H9 (cell line): ENCODE results near the gene SLC7A9. TPM values are rescaled to one million over a fixed set of nuclear protein-coding genes. Genes with fewer than 3 reads are reported as not detected.

Experiments used
- DNase-seq: peaks from one replicate; pipeline ENCODE4 v3.0.0-alpha.2; 2017
- H2AFZ ChIP-seq: one replicate; pipeline ENCODE4 v1.6.1; 2013; ENCODE audit warnings: mild to moderate bottlenecking, low read length, control low read depth, moderate library complexity
- H2AK5ac ChIP-seq: 2 replicates; pipeline ENCODE4 v1.6.1; 2013; ENCODE audit warnings: low read length, control low read depth, mixed read lengths; ENCODE audit not compliant: insufficient read length
- H2BK120ac ChIP-seq: one replicate; pipeline ENCODE4 v1.6.1; 2013; ENCODE audit warnings: low read depth, mild to moderate bottlenecking, low read length, control low read depth, inconsistent platforms; ENCODE audit not compliant: poor library complexity, severe bottlenecking
- H2BK12ac ChIP-seq: 2 replicates; pipeline ENCODE4 v1.6.1; 2013; ENCODE audit warnings: low read length, control low read depth, mixed read lengths, low read depth; ENCODE audit not compliant: insufficient read length
- H2BK15ac ChIP-seq: 2 replicates; pipeline ENCODE4 v1.6.1; 2013; ENCODE audit warnings: low read depth, low read length, control low read depth
- H2BK20ac ChIP-seq: one replicate; pipeline ENCODE4 v1.6.1; 2013; ENCODE audit warnings: low read depth, mild to moderate bottlenecking, low read length, control low read depth, inconsistent platforms; ENCODE audit not compliant: poor library complexity, severe bottlenecking
- H2BK5ac ChIP-seq: 2 replicates; pipeline ENCODE4 v1.6.1; 2013; ENCODE audit warnings: low read length, control low read depth, mixed read lengths; ENCODE audit not compliant: insufficient read length
- H3K14ac ChIP-seq: 2 replicates; pipeline ENCODE4 v1.6.1; 2013; ENCODE audit warnings: low read length, control low read depth; ENCODE audit not compliant: insufficient read depth
- H3K18ac ChIP-seq: 2 replicates; pipeline ENCODE4 v1.6.1; 2013; ENCODE audit warnings: low read depth, mild to moderate bottlenecking, mixed read lengths, low read length, control low read depth; ENCODE audit not compliant: insufficient read length
- H3K23ac ChIP-seq: 2 replicates; pipeline ENCODE4 v1.6.1; 2013; ENCODE audit warnings: low read length, control low read depth, mixed read lengths, low read depth; ENCODE audit not compliant: insufficient read length
- H3K23me2 ChIP-seq: 2 replicates; pipeline ENCODE4 v1.6.1; 2013; ENCODE audit warnings: low read depth, mild to moderate bottlenecking, mixed read lengths, low read length, control low read depth; ENCODE audit not compliant: insufficient read length, poor library complexity, severe bottlenecking
- H3K27ac ChIP-seq: 2 replicates; pipeline ENCODE4 v1.5.1; 2013; ENCODE audit warnings: low read length, control low read depth, mixed read lengths, low read depth; ENCODE audit not compliant: insufficient read length
- H3K27me3 ChIP-seq: 2 replicates; pipeline ENCODE4 v1.6.1; 2013; ENCODE audit warnings: low read length, control low read depth, inconsistent platforms; ENCODE audit not compliant: insufficient read depth
- H3K4ac ChIP-seq: 2 replicates; pipeline ENCODE4 v1.6.1; 2013; ENCODE audit warnings: low read depth, mild to moderate bottlenecking, control low read depth, inconsistent platforms, low read length, moderate library complexity
- H3K4me1 ChIP-seq: 2 replicates; pipeline ENCODE4 v1.6.1; 2013; ENCODE audit warnings: low read length, control low read depth, inconsistent platforms; ENCODE audit not compliant: insufficient read depth
- H3K4me2 ChIP-seq: 2 replicates; pipeline ENCODE4 v1.6.1; 2013; ENCODE audit warnings: low read length, control low read depth, mixed read lengths; ENCODE audit not compliant: insufficient read length, insufficient read depth
- H3K56ac ChIP-seq: 2 replicates; pipeline ENCODE4 v1.6.1; 2013; ENCODE audit warnings: low read depth, mild to moderate bottlenecking, mixed read lengths, low read length, control low read depth; ENCODE audit not compliant: insufficient read length
- H3K79me1 ChIP-seq: 2 replicates; pipeline ENCODE4 v1.6.1; 2013; ENCODE audit warnings: low read depth, mild to moderate bottlenecking, moderate library complexity, low read length, control low read depth, inconsistent platforms; ENCODE audit not compliant: insufficient read depth, poor library complexity, severe bottlenecking
- H3K79me2 ChIP-seq: 2 replicates; pipeline ENCODE4 v1.6.1; 2013; ENCODE audit warnings: low read length, control low read depth, inconsistent platforms; ENCODE audit not compliant: insufficient read depth
- H3K9ac ChIP-seq: 2 replicates; pipeline ENCODE4 v1.6.1; 2013; ENCODE audit warnings: low read length, control low read depth, mixed read lengths; ENCODE audit not compliant: insufficient read length; ENCODE audit errors: extremely low read depth
- H3K9me3 ChIP-seq: one replicate; pipeline ENCODE4 v1.6.1; 2013; ENCODE audit warnings: low read depth, low read length, inconsistent platforms; ENCODE audit not compliant: control insufficient read depth
- H3T11ph ChIP-seq: one replicate; pipeline ENCODE4 v1.6.1; 2013; ENCODE audit warnings: mild to moderate bottlenecking, low read length, control low read depth, inconsistent platforms
- H4K20me1 ChIP-seq: one replicate; pipeline ENCODE4 v1.6.1; 2013; ENCODE audit not compliant: control insufficient read depth, insufficient read length, insufficient read depth
- H4K5ac ChIP-seq: 2 replicates; pipeline ENCODE4 v1.6.1; 2013; ENCODE audit warnings: low read depth, mild to moderate bottlenecking, mixed read lengths, low read length, control low read depth; ENCODE audit not compliant: insufficient read length
- H4K8ac ChIP-seq: replicated peaks from 2 replicates; pipeline ENCODE4 v1.6.1; 2013; ENCODE audit warnings: low read length, control low read depth, mixed read lengths, low read depth; ENCODE audit not compliant: insufficient read length
- H4K91ac ChIP-seq: 2 replicates; pipeline ENCODE4 v1.6.1; 2013; ENCODE audit warnings: low read depth, mild to moderate bottlenecking, moderate library complexity, mixed read lengths, low read length, control low read depth; ENCODE audit not compliant: insufficient read length
- H3K27ac Mint-ChIP-seq, 3 experiments: 2 replicates in 2 of 3; 3 replicates in 1 of 3; pipeline ENCODE4 v1.8.0; 2020 to 2021; ENCODE audit warnings: mixed read lengths in 3 of 3, mild to moderate bottlenecking in 1 of 3, moderate library complexity in 1 of 3
- H3K27me3 Mint-ChIP-seq: 2 replicates; pipeline ENCODE4 v1.8.0; 2021; ENCODE audit warnings: low read depth, mild to moderate bottlenecking, moderate library complexity, mixed read lengths
- H3K36me3 Mint-ChIP-seq, 3 experiments: 2 replicates in 2 of 3; 3 replicates in 1 of 3; pipeline ENCODE4 v1.8.0; 2020 to 2021; ENCODE audit warnings: low read depth in 3 of 3, mixed read lengths in 3 of 3; ENCODE audit not compliant: insufficient read depth in 1 of 3
- H3K4me1 Mint-ChIP-seq, 2 experiments: 2 replicates each; pipeline ENCODE4 v1.8.0; 2020; ENCODE audit warnings: mixed read lengths in 2 of 2
- H3K4me3 Mint-ChIP-seq, 2 experiments: 2 replicates in 1 of 2; 3 replicates in 1 of 2; pipeline ENCODE4 v1.8.0; 2020 to 2021; ENCODE audit warnings: mild to moderate bottlenecking in 2 of 2, mixed read lengths in 2 of 2, moderate library complexity in 1 of 2
- H3K9me3 Mint-ChIP-seq, 2 experiments: 2 replicates in 1 of 2; 3 replicates in 1 of 2; pipeline ENCODE4 v1.8.0; 2020; ENCODE audit warnings: mild to moderate bottlenecking in 2 of 2, mixed read lengths in 2 of 2, moderate library complexity in 1 of 2
- WGBS: extraction: QIAGEN DNeasy Blood & Tissue Kit; methylation state at CpG from one replicate; pipeline ENCODE4 v1.1.7; 2013; ENCODE audit warnings: missing lambda C conversion rate, low lambda C conversion rate, mixed read lengths; ENCODE audit not compliant: insufficient read length; ENCODE audit errors: extremely low coverage; 5-methylcytosine and 5-hydroxymethylcytosine counted together
- total RNA-seq: library from RNA; stranded (reverse); gene quantifications from 2 replicates; pipeline ENCODE4 v1.2.1, GENCODE V29; 2021
- TF ChIP-seq, protein P1 (sequence below): fragments of 200-600 bp; sonication (generic); conservative IDR thresholded peaks from 3 replicates; pipeline ENCODE4 v1.8.0; 2021; ENCODE audit warnings: antibody characterized with exemption, mild to moderate bottlenecking

Gene SLC7A9
- total RNA-seq, 1 experiment from 2014 or later = not detected

DNA sequence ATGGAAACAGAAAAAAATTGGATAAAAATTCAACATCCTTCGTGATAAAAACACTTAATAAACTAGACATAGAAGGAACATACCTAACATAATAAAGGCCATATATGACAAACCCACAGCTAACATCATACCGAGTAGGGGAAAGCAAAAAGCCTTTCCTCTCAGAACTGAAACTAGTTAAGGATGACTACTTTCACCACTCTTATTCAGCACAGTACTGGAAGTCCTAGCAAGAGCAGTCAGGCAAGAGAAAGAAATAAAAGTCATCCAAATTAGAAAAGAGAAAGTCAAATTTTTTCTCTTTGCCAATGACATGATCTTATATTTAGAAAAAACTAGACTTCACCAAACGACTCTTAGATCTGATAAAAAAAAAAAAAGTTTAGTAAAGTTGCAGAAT lies 25.8 kb upstream of the SLC7A9 start:
- WGBS = no CpG with 5 or more reads among the region's 3 CpGs
- H4K20me1 ChIP-seq = no peaks in the 10 kb centered on the region
- no peaks in the 10 kb centered on the region for H3K27me3 ChIP-seq
- H3K79me1 ChIP-seq = no peaks in the 10 kb centered on the region
- no peak overlapping the region for H3K9ac ChIP-seq
- H2AFZ ChIP-seq = no peak overlapping the region
- H3K14ac ChIP-seq = no peak overlapping the region
- H3K56ac ChIP-seq = no peak overlapping the region
- H3T11ph ChIP-seq = no peak overlapping the region
- H3K4me2 ChIP-seq = no peak overlapping the region
- no peak overlapping the region for H4K5ac ChIP-seq
- no peak overlapping the region for H2BK12ac ChIP-seq
- no peaks in the 10 kb centered on the region for H3K79me2 ChIP-seq
- Mint-ChIP-seq H3K4me3 (no peak overlapping the region), H3K9me3 (peaks cover 15% of the 10 kb centered on the region in 2 experiments), H3K36me3 (peaks cover 22 to 36% (median 24%) of the 10 kb centered on the region in 3 experiments), H3K27ac (no peak overlapping the region), H3K27me3 (no peaks in the 10 kb centered on the region; the same call in 1 of the 2 replicates), H3K4me1 (peaks cover 10% of the 10 kb centered on the region in 2 experiments)
- H3K23ac ChIP-seq = no peak overlapping the region
- no peaks in the 10 kb centered on the region for H3K9me3 ChIP-seq
- H2BK15ac ChIP-seq = no peak overlapping the region
- H3K4me1 ChIP-seq = no peaks in the 10 kb centered on the region
- no peak overlapping the region for H2AK5ac ChIP-seq
- H4K8ac ChIP-seq = no peak overlapping the region
- no peak overlapping the region for H3K27ac ChIP-seq
- H3K4ac ChIP-seq = no peak overlapping the region
- no peak overlapping the region for H2BK20ac ChIP-seq
- DNase-seq = no peak
- H2BK120ac ChIP-seq = no peak overlapping the region
- H3K18ac ChIP-seq = no peak overlapping the region
- no peak overlapping the region for H2BK5ac ChIP-seq
- no peak overlapping the region for H4K91ac ChIP-seq
- no peaks in the 10 kb centered on the region for H3K23me2 ChIP-seq
- TF ChIP-seq, protein P1, sequence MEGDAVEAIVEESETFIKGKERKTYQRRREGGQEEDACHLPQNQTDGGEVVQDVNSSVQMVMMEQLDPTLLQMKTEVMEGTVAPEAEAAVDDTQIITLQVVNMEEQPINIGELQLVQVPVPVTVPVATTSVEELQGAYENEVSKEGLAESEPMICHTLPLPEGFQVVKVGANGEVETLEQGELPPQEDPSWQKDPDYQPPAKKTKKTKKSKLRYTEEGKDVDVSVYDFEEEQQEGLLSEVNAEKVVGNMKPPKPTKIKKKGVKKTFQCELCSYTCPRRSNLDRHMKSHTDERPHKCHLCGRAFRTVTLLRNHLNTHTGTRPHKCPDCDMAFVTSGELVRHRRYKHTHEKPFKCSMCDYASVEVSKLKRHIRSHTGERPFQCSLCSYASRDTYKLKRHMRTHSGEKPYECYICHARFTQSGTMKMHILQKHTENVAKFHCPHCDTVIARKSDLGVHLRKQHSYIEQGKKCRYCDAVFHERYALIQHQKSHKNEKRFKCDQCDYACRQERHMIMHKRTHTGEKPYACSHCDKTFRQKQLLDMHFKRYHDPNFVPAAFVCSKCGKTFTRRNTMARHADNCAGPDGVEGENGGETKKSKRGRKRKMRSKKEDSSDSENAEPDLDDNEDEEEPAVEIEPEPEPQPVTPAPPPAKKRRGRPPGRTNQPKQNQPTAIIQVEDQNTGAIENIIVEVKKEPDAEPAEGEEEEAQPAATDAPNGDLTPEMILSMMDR = no peak
